Measurements from ENCODE around the gene CCDC86. TPM values are rescaled to one million over a fixed set of nuclear protein-coding genes. Genes with fewer than 3 reads are reported as not detected.
A peak's percentile ranks its signal among the peaks of the same experiment; 100 is the strongest.

CCDC86 gene
- total and polyA plus RNA-seq, 9 of the 15 experiments (the other 6 are each of a cell fraction or from before 2014, with no cell fraction given), result 4.6 to 102 (median 25.2) TPM

- TF ChIP-seq BHLHE40 (IDR thresholded peaks at IDR 0.05; ENCODE audit: low read length), result no peak
These were observed 55.6 kb downstream of the CCDC86 start (continued) for GRCh38 chr11:60897496-60897895.

- BruUV-seq (replicated peaks), result no TSS peak
- in situ Hi-C loops (cut with MboI) (loop anchor here (5.0 kb wide), 1 partner anchor 122 kb away; no protein-coding TSS in a partner anchor), intact Hi-C loops (cut with micrococcal nuclease) (loop anchor here (1.0 kb wide), 1 partner anchor 68 kb away; no protein-coding TSS in a partner anchor)
- peak; percentile 93 for ATAC-seq
- H3K36me3 ChIP-seq (ENCODE audit: control insufficient read depth, insufficient read depth, low read length), result peaks cover 100% of the 10 kb centered on the region
- 0 out of 4 replicates have a peak overlapping the region, but pooled peaks of 1 of the 2 experiments have one; percentile 32 for H3K9ac ChIP-seq (ENCODE audit: insufficient read depth in 1 of 2, low read depth in 2 of 2, low read length in 2 of 2)
- H3K79me2 ChIP-seq (ENCODE audit: control insufficient read depth, insufficient read depth, low read length), result peaks cover 22% of the 10 kb centered on the region
- H3K4me3 ChIP-seq, result no peak overlapping the region
- ChIA-PET CTCF (ENCODE audit: low intra/inter-chr PET ratio) (interaction anchor here (0.6 to 1.9 kb wide), 4 partner anchors 61 to 124 kb away, joined by 3 to 18 read pairs (median 4); no protein-coding TSS in a partner anchor), POLR2A (interaction anchor here (0.8 to 1.0 kb wide), 3 partner anchors 14 to 72 kb away, joined by 3 to 7 read pairs (median 6); partner anchors contain the start of gene TMEM109)
- peak overlapping the region; percentile 35; the same call in 2 of the 3 replicates for H3K27ac ChIP-seq (ENCODE audit: extremely low read depth, low read depth, low read length)
- WGBS (ENCODE audit: insufficient coverage, low coverage, missing lambda C conversion rate), result 55% methylated on average over 12 of the region's 12 CpGs
- peaks cover 0 to 4% of the 10 kb centered on the region in 2 experiments; a peak in 1 of 5 replicates for H3K4me1 ChIP-seq (replicated peaks in 1 of 2; ENCODE audit: control insufficient read depth in 2 of 2, insufficient read depth in 2 of 2, low read length in 2 of 2)
- peak; percentile 53 to 74 (median 60) for DNase-seq (ENCODE audit: extremely low read depth in 1 of 4, low spot score in 3 of 4)
- peak; percentile 90 for FAIRE-seq
- H3K9me1 ChIP-seq (ENCODE audit: control insufficient read depth, insufficient read depth, low read length), result no peaks in the 10 kb centered on the region
- H3K27me3 ChIP-seq (ENCODE audit: control insufficient read depth in 2 of 2, insufficient read depth in 2 of 2, low read length in 2 of 2), result no peaks in the 10 kb centered on the region
- no peaks in the 10 kb centered on the region for H3K9me3 ChIP-seq (replicated peaks; ENCODE audit: control insufficient read depth, insufficient read depth, low read depth, low read length)
- no peak overlapping the region for H2AFZ ChIP-seq (ENCODE audit: low read depth, low read length)
- peaks cover 16% of the 10 kb centered on the region for H4K20me1 ChIP-seq (replicated peaks; ENCODE audit: control insufficient read depth, insufficient read depth, low read length)
- H3K4me2 ChIP-seq (ENCODE audit: insufficient read depth, low read length), result no peak overlapping the region
- TF ChIP-seq RCOR1 (IDR thresholded peaks at IDR 0.05; ENCODE audit: borderline replicate concordance in 1 of 2, low read depth in 2 of 2, low read length in 2 of 2) (0 out of 4 replicates have a peak, but pooled peaks of 1 of the 2 experiments have one; percentile 17), ATF1 (CRISPR knock-in tag; IDR thresholded peaks at IDR 0.05) (no peak), ATF1 (tag; IDR thresholded peaks at IDR 0.05) (0 out of 2 replicates have a peak, but pooled peaks have one; percentile 15), PRDM10 (IDR thresholded peaks at IDR 0.05; ENCODE audit: partially characterized antibody) (peak; percentile 33), POLR3G (IDR thresholded peaks at IDR 0.05; ENCODE audit: extremely low read depth, insufficient read length, insufficient replicate concordance) (no peak), ZEB2 (IDR thresholded peaks at IDR 0.05) (no peak), NR2F6 (CRISPR knock-in tag; IDR thresholded peaks at IDR 0.05) (no peak), ARNT (IDR thresholded peaks at IDR 0.05) (0 out of 4 replicates have a peak, but pooled peaks of 1 of the 2 experiments have one; percentile 20)
These were observed 57.4 kb downstream of the CCDC86 start for GRCh38 chr11:60899046-60899936.
